ENCODE data around the gene MLEC. TPM values are rescaled to one million over a fixed set of nuclear protein-coding genes. Genes with fewer than 3 reads are reported as not detected.

MLEC gene
- total and polyA plus RNA-seq, 9 of the 15 experiments (the other 6 are each of a cell fraction or from before 2014, with no cell fraction given) = 18.5 to 108 (median 57.8) TPM

- TF ChIP-seq ATF1 (CRISPR knock-in tag; IDR thresholded peaks at IDR 0.05) (no peak), ATF1 (tag; IDR thresholded peaks at IDR 0.05) (peak; percentile 93), HMBOX1 (IDR thresholded peaks at IDR 0.05) (no peak), ATF4 (CRISPR knock-in tag; IDR thresholded peaks at IDR 0.05) (no peak), ZSCAN32 (CRISPR knock-in tag; IDR thresholded peaks at IDR 0.05) (0 out of 2 replicates have a peak, but pooled peaks have one; percentile 6), NR3C1 (CRISPR knock-in tag; IDR thresholded peaks at IDR 0.05) (no peak), FOXJ3 (CRISPR knock-in tag; IDR thresholded peaks at IDR 0.05) (no peak), IRF1 (CRISPR knock-in tag; IDR thresholded peaks at IDR 0.05; ENCODE audit: borderline replicate concordance) (no peak), NR4A1 (CRISPR knock-in tag; IDR thresholded peaks at IDR 0.05) (no peak), NR4A1 (tag; IDR thresholded peaks at IDR 0.05) (no peak), ZNF165 (CRISPR knock-in tag; IDR thresholded peaks at IDR 0.05; ENCODE audit: borderline replicate concordance) (no peak), ID3 (CRISPR knock-in tag; IDR thresholded peaks at IDR 0.05) (no peak), ID3 (tag; IDR thresholded peaks at IDR 0.05) (no peak), ZNF3 (CRISPR knock-in tag; IDR thresholded peaks at IDR 0.05) (no peak), ZBTB40 (IDR thresholded peaks at IDR 0.05) (no peak), ZBTB40 (CRISPR knock-in tag; IDR thresholded peaks at IDR 0.05) (no peak), ILF3 (IDR thresholded peaks at IDR 0.05; ENCODE audit: borderline replicate concordance) (no peak), MTF1 (CRISPR knock-in tag; IDR thresholded peaks at IDR 0.05; ENCODE audit: borderline replicate concordance) (no peak)
These were observed 729 bp upstream of the MLEC start (continued) for GRCh38 chr12:120686151-120686689.
